ENCODE results near the gene MAGED4. TPM values are rescaled to one million over a fixed set of nuclear protein-coding genes. Genes with fewer than 3 reads are reported as not detected.

MAGED4 gene
- total RNA-seq, 1 experiment from 2014 or later = 2.3 TPM

Other genes with a start within 250 kb of the MAGED4 start
- gene MAGED4B, start 115.7 kb upstream of the MAGED4 start, total RNA-seq (2014; rRNA removed; shearing (Covaris generic); ENCODE audit: low replicate concordance) = 5.6 and 12.9 TPM in 2 replicates
- gene XAGE2, start 184.1 kb downstream of the MAGED4 start, total RNA-seq (2014; rRNA removed; shearing (Covaris generic); ENCODE audit: low replicate concordance) = not detected in 2 replicates